Subcutaneous abdominal adipose tissue (tissue), 5 donors: ENCODE results near the gene CNIH2.

Experiments used
- H3K27ac ChIP-seq: one replicate; pipeline ENCODE4 v1.7.0; 2013; ENCODE audit warnings: low read depth, mild to moderate bottlenecking, inconsistent platforms, low read length, moderate library complexity
- H3K27me3 ChIP-seq, 5 donors: one replicate each; pipeline ENCODE4 v1.7.0; 2013; ENCODE audit warnings: low read length in 5 of 5, inconsistent platforms in 1 of 5; ENCODE audit not compliant: control insufficient read depth in 5 of 5, insufficient read depth in 4 of 5
- H3K36me3 ChIP-seq, 5 donors: one replicate each; pipeline ENCODE4 v1.7.0; 2013; ENCODE audit warnings: low read length in 5 of 5; ENCODE audit not compliant: control insufficient read depth in 5 of 5, insufficient read depth in 5 of 5
- H3K4me1 ChIP-seq, 5 donors: one replicate each; pipeline ENCODE4 v1.7.0; 2013; ENCODE audit warnings: low read length in 5 of 5, mild to moderate bottlenecking in 3 of 5, moderate library complexity in 1 of 5; ENCODE audit not compliant: control insufficient read depth in 5 of 5, insufficient read depth in 5 of 5
- H3K4me3 ChIP-seq, 5 donors: one replicate each; pipeline ENCODE4 v1.7.0; 2013; ENCODE audit warnings: low read length in 5 of 5, low read depth in 1 of 5
- H3K9ac ChIP-seq, 5 donors: one replicate each; pipeline ENCODE4 v1.7.0; 2013; ENCODE audit warnings: low read length in 5 of 5, mild to moderate bottlenecking in 4 of 5, moderate library complexity in 3 of 5
- H3K9me3 ChIP-seq, 5 donors: one replicate each; pipeline ENCODE4 v1.7.0; 2013; ENCODE audit warnings: low read length in 5 of 5; ENCODE audit not compliant: control insufficient read depth in 5 of 5
- donor health status: healthy.
- donor health status: healthy.
- donor health status: healthy.
- donor health status: healthy.
- donor health status: healthy.

CNIH2 gene

DNA sequence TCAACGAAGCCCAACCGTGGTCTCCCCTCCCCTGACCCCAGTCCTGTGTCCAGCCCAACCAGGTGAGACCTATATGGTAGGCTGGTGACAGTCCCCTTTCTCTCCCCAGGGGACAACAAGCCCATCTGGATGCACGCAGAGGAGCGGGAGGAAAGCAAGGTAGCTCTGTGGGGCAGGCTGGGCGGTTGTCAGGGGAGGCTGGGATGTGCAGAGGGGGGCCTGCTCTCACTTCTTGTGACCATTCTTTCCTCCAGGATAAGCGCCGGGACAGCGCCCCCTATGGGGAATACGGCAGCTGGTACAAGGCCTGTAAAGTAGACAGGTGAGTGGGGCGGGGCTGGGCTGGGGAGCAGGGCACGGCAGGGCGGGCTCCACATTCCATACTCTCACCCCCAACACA is 13.1 kb upstream of the CNIH2 start:
- Histone ChIP-seq H3K9ac (no peak overlapping the region), H3K9me3 (no peaks in the 10 kb centered on the region), H3K27ac (no peak overlapping the region), H3K4me3 (no peak overlapping the region), H3K36me3 (peaks cover 0 to 47% (median 37%) of the 10 kb centered on the region in 5 donors), H3K27me3 (no peaks in the 10 kb centered on the region), H3K4me1 (peaks cover 5 to 31% (median 24%) of the 10 kb centered on the region in 5 donors)

DNA sequence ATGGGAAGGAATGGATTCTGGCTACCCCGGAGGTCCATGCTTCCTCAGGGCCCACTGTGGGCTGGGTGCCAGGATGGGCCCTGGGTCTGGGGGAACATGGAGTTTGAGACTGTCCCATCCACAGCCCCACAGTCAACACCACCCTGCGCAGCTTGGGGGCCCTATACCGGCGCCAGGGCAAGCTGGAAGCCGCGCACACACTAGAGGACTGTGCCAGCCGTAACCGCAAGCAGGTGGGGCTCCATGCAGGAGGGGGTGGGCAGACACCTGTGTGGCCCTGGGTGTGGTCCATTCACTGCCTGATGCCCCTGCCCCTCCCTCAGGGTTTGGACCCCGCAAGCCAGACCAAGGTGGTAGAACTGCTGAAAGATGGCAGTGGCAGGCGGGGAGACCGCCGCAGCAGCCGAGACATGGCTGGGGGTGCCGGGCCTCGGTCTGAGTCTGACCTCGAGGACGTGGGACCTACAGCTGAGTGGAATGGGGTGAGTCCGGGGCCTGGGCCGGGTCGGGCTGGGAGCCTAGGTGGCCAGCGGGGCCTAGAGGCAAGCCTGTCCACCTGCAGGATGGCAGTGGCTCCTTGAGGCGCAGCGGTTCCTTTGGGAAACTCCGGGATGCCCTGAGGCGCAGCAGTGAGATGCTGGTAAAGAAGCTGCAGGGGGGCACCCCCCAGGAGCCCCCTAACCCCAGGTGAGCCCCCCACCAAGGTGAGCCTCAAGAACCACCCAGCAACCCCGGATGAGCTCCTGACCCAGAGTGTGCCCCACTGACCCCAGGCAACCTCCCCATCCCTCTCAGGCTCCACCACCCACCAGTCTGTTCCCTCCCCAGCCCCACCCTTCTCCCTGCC is 12.2 kb upstream of the CNIH2 start:
- H3K9me3 ChIP-seq: no peaks in the 10 kb centered on the region
- H3K4me3 ChIP-seq: no peak overlapping the region
- no peaks in the 10 kb centered on the region for H3K27me3 ChIP-seq
- H3K36me3 ChIP-seq: peaks cover 0 to 43% (median 35%) of the 10 kb centered on the region in 5 donors
- no peak overlapping the region for H3K27ac ChIP-seq
- no peak overlapping the region for H3K9ac ChIP-seq
- peaks cover 5 to 39% (median 31%) of the 10 kb centered on the region in 5 donors for H3K4me1 ChIP-seq

DNA sequence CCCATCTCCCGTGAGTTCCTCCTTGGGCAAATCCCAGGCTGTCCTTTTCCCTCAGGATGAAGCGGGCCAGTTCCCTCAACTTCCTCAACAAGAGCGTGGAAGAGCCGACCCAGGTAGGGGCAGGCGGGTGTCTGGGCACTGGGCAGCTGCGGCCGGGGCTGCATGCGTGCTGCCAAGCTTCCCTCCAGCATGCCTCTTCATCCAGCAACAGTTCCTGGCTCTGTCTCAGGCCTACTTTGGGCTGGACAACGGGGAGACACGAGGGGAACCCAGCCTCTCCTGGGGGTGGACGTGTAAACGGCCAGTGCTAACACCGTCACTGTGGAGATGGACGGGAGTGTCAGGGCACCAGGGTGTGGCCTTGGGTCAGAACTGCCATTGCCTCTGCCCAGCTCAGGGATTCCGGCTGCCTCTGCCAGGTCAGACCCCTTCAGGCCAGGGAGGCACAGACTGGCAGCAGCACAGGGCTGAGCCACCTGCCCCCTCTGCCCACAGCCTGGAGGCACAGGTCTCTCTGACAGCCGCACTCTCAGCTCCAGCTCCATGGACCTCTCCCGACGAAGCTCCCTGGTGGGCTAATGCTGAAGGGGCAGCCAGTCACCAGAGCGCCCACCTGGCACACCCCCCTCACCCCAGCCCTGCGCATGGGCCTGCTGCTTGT is 11.5 kb upstream of the CNIH2 start:
- Histone ChIP-seq H3K27me3 (no peaks in the 10 kb centered on the region), H3K4me1 (peaks cover 5 to 39% (median 32%) of the 10 kb centered on the region in 5 donors), H3K9me3 (no peaks in the 10 kb centered on the region), H3K4me3 (peak overlapping the region in 4 of 5 donors; percentile 29 to 85 (median 80)), H3K9ac (peak overlapping the region in 2 of 5 donors; percentile 68 to 70), H3K36me3 (peaks cover 0 to 39% (median 30%) of the 10 kb centered on the region in 5 donors), H3K27ac (peak overlapping the region; percentile 87)

DNA sequence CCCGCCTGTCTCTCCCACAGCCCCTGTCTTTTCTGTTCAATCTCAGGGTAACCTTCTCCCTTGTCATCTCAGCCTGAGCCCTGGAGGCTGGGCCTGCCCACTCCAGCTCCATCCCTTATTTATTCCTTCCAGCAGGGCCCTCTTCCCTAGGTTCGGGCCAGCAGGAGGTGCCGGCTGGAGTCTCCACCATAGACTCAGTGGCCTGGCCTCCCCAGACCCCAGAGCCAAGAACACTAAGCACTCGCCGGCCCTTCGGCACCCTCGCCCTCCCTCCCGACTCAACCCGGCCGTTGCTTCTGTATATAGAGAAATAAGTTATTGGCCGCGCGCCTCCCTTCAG is 11.0 kb upstream of the CNIH2 start:
- Histone ChIP-seq H3K4me3 (peak overlapping the region; percentile 59 to 88 (median 85)), H3K9ac (peak overlapping the region in 4 of 5 donors; percentile 46 to 79 (median 69)), H3K27ac (peak overlapping the region; percentile 87), H3K9me3 (no peaks in the 10 kb centered on the region), H3K4me1 (peaks cover 5 to 39% (median 35%) of the 10 kb centered on the region in 5 donors), H3K36me3 (peaks cover 0 to 38% (median 30%) of the 10 kb centered on the region in 5 donors), H3K27me3 (no peaks in the 10 kb centered on the region)

DNA sequence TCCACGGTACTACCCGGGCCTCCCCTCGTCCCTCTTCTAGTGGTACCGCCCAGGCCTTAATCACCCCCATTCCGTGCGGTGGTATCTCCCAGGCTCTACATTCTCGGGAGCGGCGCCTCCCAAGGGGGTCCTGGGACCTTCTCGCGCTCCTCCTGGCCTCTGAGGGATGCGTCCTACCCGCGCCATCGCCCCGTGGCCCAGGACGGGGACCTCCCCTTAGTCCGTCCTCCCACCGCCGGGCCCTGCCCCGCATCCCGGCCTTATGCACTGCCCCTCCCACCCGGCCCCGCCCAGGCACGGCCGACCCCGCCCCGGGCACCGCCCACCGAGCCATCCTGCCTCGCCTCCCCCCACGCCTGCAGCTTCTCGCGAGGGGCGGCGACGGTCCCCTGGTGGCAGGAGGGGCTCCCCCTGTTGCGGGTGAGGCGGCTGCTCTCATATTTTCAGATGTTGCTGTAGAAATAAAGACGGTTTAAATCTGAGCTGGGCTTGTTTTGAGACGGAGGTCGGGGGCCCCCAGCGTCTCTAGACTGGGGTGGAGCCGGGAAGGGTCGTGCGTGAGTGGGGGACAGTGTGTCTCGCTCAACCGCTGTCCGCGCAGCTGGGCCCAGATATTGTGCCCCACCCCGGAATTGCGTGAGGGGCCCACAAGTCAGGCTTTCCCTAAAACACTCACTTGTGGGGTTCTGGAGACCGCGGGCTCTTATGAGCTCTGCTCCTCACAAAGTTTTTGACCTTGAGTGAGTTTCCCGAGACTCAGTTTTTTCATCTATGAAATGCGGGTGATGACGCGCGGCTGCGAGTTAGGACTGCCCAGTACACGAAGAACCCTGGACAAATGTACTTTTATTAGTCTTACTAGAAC is 10.4 kb upstream of the CNIH2 start:
- Histone ChIP-seq H3K4me1 (peaks cover 5 to 39% (median 35%) of the 10 kb centered on the region in 5 donors), H3K36me3 (peaks cover 0 to 38% (median 30%) of the 10 kb centered on the region in 5 donors), H3K9me3 (no peaks in the 10 kb centered on the region), H3K27me3 (no peaks in the 10 kb centered on the region), H3K9ac (peak overlapping the region in 4 of 5 donors; percentile 68 to 99 (median 86)), H3K27ac (peak overlapping the region; percentile 87), H3K4me3 (peak overlapping the region; percentile 74 to 88 (median 85))

DNA sequence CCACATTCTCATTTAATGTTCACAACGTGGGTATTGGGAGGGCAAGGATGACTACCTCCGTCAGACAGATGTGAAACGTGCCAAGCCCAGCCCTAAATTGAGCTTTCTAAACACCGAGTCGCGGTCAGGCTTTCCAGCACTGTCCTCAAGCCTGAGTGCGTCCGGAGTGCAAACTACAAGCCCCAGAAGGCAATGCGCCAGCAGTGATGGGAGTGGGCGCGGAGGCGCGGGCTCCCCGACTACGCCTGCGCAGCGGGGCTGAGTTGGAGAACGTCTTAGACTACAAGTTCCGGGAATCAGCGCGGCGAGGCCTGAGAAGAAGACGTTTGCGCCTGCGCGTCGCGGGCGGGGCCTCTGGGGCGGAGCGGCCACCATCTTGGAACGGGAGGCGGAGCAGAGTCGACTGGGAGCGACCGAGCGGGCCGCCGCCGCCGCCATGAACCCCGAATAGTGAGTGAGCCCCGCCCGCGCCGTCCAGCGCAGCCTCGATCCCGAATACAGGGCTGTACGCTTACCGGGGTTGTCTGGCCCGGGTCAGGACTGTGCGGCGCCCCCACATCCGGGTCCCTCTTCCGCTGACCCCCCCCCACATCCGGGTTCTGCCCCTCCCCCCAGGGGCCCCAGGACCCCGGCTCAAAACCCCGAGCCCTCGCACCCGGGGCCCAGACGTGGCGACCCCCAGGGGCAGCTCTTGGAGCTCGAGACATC is 9.6 kb upstream of the CNIH2 start, which contains the start of gene RAB1B:
Gene RAB1B, plus strand, starts transcription at position 396 of the 708 bp plus-strand sequence. Its CDS starts 41 bp downstream, at position 437.
- Histone ChIP-seq H3K9ac (peak within 1 kb of the TSS; percentile 75 to 99 (median 92)), H3K4me3 (peak within 1 kb of the TSS; percentile 74 to 88 (median 85)), H3K27me3 (no peaks in the 10 kb centered on the region), H3K36me3 (peaks cover 0 to 38% (median 34%) of the 10 kb centered on the region in 5 donors), H3K9me3 (no peaks in the 10 kb centered on the region), H3K4me1 (peaks cover 5 to 39% (median 35%) of the 10 kb centered on the region in 5 donors), H3K27ac (peak within 1 kb of the TSS; percentile 87)

DNA sequence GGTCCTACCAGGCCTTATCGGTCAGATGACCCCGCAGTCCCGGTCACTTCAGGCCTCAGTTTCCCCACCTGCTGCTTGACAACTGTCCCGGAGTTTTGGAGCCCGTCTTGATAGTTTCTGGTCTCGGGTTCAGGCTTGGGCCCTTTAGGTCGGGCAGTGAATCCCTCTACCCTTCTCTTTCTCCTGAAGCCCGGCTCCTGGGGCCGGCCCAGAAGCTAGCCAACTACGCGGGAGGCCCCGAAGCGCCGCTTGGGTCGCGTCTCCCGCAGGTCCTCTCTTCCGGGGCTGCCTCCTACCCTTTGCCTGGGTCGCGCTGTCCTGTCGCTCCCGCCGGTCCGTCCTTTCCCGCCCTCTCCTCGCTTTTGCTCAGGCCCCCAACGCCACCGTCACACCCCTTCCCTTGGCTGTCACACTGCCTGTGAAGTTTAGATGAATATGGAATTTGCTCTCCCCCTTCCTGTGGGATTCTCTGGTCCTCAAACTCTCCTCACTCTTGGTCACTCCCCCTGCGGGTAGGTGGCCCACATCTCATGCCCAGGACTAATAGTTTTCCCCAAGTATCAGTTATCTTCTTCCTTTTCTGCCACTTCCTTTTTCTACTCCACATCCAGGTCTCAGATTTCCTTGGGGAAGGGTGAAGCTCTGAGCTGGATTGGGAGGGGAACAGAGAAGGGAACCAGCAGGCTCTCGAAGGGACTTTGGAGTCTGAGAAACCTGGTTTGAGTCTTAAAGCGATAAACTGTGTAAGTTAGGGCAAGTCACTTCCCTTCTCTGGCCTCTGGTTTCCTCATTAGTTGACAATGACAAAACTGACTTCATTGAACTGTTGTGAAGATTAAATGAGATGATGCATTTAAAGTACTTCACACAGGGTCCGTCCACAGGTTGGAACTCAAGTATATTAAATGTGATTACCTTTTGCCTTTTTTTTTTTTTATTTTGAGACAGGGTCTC is 8.7 kb upstream of the CNIH2 start:
- peaks cover 0 to 39% (median 38%) of the 10 kb centered on the region in 5 donors for H3K36me3 ChIP-seq
- peaks cover 5 to 39% (median 35%) of the 10 kb centered on the region in 5 donors for H3K4me1 ChIP-seq

DNA sequence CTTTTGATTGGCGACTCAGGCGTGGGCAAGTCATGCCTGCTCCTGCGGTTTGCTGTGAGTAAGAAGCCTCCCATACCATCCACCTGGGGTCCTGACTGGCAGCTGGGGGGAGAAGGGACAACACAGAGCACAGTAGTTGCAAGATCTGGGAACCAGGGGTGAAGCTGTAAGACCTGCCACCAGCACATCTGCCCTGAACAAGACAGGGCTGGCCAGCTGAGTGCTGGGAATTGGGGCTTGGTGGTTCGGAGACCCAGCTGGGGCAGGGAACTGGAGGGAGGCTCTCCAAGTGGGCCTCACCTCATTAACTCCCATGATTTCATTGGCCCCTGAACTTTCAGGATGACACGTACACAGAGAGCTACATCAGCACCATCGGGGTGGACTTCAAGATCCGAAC is 6.2 kb upstream of the CNIH2 start:
- no peak overlapping the region for H3K4me3 ChIP-seq
- no peak overlapping the region for H3K27ac ChIP-seq
- no peak overlapping the region for H3K9ac ChIP-seq
- no peaks in the 10 kb centered on the region for H3K9me3 ChIP-seq
- H3K27me3 ChIP-seq: no peaks in the 10 kb centered on the region
- peaks cover 5 to 33% (median 30%) of the 10 kb centered on the region in 5 donors for H3K4me1 ChIP-seq
- peaks cover 0 to 52% (median 49%) of the 10 kb centered on the region in 5 donors for H3K36me3 ChIP-seq

More for the DNA sequence above, 8.7 kb upstream of the CNIH2 start:
- H3K9ac ChIP-seq: peak overlapping the region; percentile 75 to 99 (median 92)
- no peaks in the 10 kb centered on the region for H3K27me3 ChIP-seq
- H3K27ac ChIP-seq: peak overlapping the region; percentile 87
- H3K4me3 ChIP-seq: peak overlapping the region; percentile 74 to 88 (median 85)
- H3K9me3 ChIP-seq: no peaks in the 10 kb centered on the region
